PC-9 (cell line): Measurements from ENCODE around the gene UIMC1.

Experiments
- EZH2 ChIP-seq: fragments of 200-600 bp; sonication (generic); IDR thresholded peaks from 2 replicates; pipeline ENCODE4 v1.8.0; 2017; ENCODE audit warnings: antibody characterized with exemption, low read depth
- TF ChIP-seq, protein P1 (sequence below): fragments of 200-600 bp; sonication (generic); conservative IDR thresholded peaks from 2 replicates; pipeline ENCODE4 v1.6.1; 2017; ENCODE audit warnings: mixed run types, antibody characterized with exemption, mild to moderate bottlenecking, moderate library complexity

DNA sequence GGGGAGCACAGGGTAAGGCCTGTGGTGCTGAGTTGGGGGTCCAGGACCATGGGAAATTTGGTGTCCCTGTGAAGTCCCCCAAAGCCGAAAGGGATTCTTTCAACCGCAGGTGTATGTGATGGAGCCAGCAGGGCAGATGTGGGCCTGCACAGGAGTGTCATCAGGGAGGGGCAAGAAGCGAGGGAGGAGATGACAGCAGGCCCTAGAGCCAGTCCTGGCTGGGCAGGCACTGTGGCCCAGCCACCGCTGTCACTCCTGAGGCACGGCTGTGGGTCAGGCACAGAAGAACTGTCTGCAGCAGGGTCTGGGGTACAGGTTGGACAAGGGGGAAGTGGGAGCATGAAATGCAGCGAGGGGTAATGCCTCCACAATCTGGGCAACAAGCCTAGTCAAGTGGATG is 112.3 kb downstream of the UIMC1 start:
- TF ChIP-seq, protein P1, sequence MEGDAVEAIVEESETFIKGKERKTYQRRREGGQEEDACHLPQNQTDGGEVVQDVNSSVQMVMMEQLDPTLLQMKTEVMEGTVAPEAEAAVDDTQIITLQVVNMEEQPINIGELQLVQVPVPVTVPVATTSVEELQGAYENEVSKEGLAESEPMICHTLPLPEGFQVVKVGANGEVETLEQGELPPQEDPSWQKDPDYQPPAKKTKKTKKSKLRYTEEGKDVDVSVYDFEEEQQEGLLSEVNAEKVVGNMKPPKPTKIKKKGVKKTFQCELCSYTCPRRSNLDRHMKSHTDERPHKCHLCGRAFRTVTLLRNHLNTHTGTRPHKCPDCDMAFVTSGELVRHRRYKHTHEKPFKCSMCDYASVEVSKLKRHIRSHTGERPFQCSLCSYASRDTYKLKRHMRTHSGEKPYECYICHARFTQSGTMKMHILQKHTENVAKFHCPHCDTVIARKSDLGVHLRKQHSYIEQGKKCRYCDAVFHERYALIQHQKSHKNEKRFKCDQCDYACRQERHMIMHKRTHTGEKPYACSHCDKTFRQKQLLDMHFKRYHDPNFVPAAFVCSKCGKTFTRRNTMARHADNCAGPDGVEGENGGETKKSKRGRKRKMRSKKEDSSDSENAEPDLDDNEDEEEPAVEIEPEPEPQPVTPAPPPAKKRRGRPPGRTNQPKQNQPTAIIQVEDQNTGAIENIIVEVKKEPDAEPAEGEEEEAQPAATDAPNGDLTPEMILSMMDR = no peak
- no peak for TF ChIP-seq EZH2
